GM19023 (cell line): ENCODE results near the gene GKN2.

ENCODE experiments used
- ATAC-seq: cut with Tn5 transposase; IDR thresholded peaks from one replicate; pipeline ENCODE4 v1.9.1; 2021; ENCODE audit warnings: mild to moderate bottlenecking, moderate library complexity; ENCODE audit not compliant: unreplicated experiment

The GKN2 gene

GRCh38 chr2:68925295-68925896 is 27.3 kb downstream of the GKN2 start:
- no peak for ATAC-seq

GRCh38 chr2:68921646-68922045 is 31.0 kb downstream of the GKN2 start:
- no peak for ATAC-seq

- no peak for ATAC-seq
These were observed 32.1 kb downstream of the GKN2 start for GRCh38 chr2:68920481-68921170.

GRCh38 chr2:68918497-68918896 is 34.2 kb downstream of the GKN2 start:
- no peak for ATAC-seq

- ATAC-seq: no peak
These were observed 35.5 kb downstream of the GKN2 start for GRCh38 chr2:68917034-68917718.

GRCh38 chr2:68916226-68916625 is 36.5 kb downstream of the GKN2 start:
- ATAC-seq: no peak

- ATAC-seq: no peak
These were observed 37.3 kb downstream of the GKN2 start for GRCh38 chr2:68915393-68915792.

GRCh38 chr2:68913359-68913758 is 39.3 kb downstream of the GKN2 start:
- ATAC-seq: no peak

GRCh38 chr2:68912732-68913131 is 40.0 kb downstream of the GKN2 start:
- ATAC-seq: no peak

GRCh38 chr2:68912111-68912510 is 40.6 kb downstream of the GKN2 start:
- ATAC-seq: no peak

GRCh38 chr2:68911709-68912108 is 41.0 kb downstream of the GKN2 start:
- no peak for ATAC-seq

GRCh38 chr2:68911246-68911645 is 41.4 kb downstream of the GKN2 start:
- no peak for ATAC-seq

GRCh38 chr2:68909793-68910674 is 42.7 kb downstream of the GKN2 start:
- peak; percentile 37 for ATAC-seq

GRCh38 chr2:68908392-68908970 is 44.2 kb downstream of the GKN2 start:
- peak; percentile 98 for ATAC-seq

GRCh38 chr2:68907920-68908253 is 44.8 kb downstream of the GKN2 start:
- ATAC-seq: peak; percentile 31

GRCh38 chr2:68907232-68907919 is 45.3 kb downstream of the GKN2 start:
- no peak for ATAC-seq

- ATAC-seq: no peak
These were observed 46.0 kb downstream of the GKN2 start for GRCh38 chr2:68906716-68907115.

GRCh38 chr2:68905116-68905515 is 47.6 kb downstream of the GKN2 start:
- ATAC-seq: no peak

- ATAC-seq: no peak
These were observed 51.1 kb downstream of the GKN2 start for GRCh38 chr2:68901561-68901960.

- ATAC-seq: no peak
These were observed 51.5 kb downstream of the GKN2 start for GRCh38 chr2:68901199-68901514.
